ENCODE measurements around the gene TECR.
A peak's percentile ranks its signal among the peaks of the same experiment; 100 is the strongest.
"Not testable (repeated sequence)": the region's sequence is repeated elsewhere in the genome, so short reads cannot be mapped to it uniquely, and the experiment has no call there.

The TECR gene, protein sequence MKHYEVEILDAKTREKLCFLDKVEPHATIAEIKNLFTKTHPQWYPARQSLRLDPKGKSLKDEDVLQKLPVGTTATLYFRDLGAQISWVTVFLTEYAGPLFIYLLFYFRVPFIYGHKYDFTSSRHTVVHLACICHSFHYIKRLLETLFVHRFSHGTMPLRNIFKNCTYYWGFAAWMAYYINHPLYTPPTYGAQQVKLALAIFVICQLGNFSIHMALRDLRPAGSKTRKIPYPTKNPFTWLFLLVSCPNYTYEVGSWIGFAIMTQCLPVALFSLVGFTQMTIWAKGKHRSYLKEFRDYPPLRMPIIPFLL

GRCh38 chr19:14529254-14530004 is at the start of gene TECR:
TSS of gene TECR (plus strand) at chr19:14529594. CDS start at chr19:14529697, 103 bp downstream.
- DNase-seq (ENCODE audit: low read depth in 2 of 2), result peak; percentile 100

DNA sequence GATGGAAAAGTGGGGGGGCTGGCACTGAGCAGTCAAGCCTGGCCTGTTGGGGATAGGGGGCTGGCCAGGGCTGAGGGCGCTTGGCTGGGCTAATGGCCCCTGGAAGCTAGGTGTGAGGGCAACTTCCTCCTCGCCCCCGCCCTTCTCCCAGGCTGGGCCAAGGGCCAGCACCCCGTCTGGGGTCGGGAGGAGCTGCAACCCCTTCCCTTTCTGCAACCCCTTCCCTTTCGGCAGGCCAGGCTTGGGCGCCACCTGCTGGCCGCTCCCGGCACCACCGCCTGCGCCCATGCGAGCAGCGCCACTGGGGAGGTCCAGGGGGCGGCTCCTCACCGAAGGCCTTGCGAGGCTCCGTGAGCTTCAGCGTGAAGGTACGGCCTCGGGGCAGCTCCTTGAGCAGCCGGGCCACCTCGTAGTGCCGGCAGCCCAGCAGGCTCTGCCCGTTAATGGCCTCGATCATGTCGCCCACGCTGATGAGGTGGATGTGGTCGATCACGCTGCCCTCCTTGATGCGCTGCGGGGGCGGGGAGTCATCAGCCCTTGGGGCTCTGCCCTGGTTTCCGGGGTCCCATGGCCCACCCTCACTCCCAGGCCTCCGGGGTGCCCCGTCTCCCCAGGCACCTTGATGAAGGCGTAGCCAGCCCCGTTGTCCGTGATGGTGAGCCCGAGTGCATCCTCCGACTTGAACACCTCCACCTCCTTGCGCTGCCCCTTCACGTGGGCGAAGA is 49.3 kb upstream of the TECR start:
- peak; percentile 42 to 54 for DNase-seq (ENCODE audit: low read depth in 2 of 2)

GRCh38 chr19:14480700-14481079 is 48.7 kb upstream of the TECR start:
- no peak for DNase-seq (ENCODE audit: low read depth in 2 of 2)

DNA sequence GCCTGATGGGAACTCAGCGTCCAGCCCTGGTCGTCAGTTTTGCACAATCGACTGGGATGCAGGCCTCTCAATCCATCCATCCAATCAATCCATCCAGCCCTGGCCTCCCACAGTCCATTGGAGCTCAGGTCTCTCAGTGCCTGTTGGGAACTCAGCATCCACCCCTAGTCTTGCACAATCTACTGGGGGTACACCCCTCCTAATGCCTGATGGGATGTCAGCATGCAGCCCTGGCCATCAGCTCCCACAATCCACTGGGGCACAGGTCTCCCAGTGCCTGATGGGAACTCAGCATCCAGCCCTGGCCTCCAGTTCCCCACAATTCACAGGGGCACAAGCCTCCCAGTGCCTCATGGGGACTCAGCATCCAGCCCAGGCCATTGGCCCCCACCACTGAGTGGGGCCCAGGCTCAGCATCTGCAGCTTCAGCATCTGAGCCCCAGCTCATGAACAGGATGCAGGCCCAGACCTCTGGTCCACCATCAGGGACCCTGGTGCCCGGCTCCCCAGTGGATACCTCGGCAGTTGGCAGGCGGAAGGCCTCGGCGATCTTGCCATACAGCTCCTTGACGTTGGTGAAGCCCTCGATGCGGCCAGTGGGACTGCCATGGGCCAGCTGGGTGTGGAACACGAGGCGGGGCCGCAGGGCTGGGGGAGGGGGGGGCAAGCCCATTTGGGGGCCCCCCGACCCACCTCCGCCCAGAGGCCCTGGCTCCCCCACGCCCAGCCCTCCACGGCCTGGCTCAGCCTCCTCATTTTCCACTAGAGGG is 47.0 kb upstream of the TECR start:
- no peak for DNase-seq (ENCODE audit: low read depth in 2 of 2)

DNA sequence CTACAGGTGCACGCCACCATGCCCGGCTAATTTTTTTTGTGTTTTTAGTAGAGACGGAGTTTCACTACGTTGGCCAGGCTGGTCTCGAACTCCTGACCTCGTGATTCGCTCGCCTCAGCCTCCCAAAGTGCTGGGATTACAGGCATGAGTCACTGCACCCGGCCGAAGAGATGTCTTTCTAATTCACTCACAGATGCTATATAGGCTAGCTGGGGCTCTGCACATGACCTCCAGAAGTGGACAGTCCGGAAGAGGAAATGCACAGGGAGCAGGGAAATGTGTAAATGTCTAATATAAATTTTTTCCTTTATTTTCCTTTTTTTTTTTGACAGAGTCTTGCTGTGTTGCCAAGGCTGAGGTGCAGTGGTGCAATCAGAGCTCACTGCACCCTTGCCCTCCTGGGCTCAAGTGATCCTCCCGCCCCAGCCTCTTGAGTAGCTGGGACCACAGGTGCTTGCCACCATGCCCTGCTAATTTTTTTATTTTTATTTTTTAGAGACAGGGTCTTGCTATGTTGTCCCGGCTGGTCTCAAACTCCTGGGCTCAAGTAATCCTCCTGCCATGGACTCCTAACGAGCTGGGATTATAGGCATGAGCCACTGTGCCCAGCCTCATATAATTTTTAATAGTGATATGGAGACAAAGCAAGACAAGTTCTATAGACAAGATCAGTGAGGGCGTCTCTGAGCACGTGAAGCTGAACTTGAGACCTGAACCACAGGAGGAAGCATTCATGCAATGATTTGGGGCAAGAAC is 41.8 kb upstream of the TECR start:
- no peak for DNase-seq (ENCODE audit: low read depth in 2 of 2)

GRCh38 chr19:14492756-14493337 is 36.5 kb upstream of the TECR start:
- no peak for DNase-seq (ENCODE audit: low read depth in 2 of 2)

GRCh38 chr19:14494411-14494810 is 35.0 kb upstream of the TECR start:
- DNase-seq (ENCODE audit: low read depth in 2 of 2), result no peak

DNA sequence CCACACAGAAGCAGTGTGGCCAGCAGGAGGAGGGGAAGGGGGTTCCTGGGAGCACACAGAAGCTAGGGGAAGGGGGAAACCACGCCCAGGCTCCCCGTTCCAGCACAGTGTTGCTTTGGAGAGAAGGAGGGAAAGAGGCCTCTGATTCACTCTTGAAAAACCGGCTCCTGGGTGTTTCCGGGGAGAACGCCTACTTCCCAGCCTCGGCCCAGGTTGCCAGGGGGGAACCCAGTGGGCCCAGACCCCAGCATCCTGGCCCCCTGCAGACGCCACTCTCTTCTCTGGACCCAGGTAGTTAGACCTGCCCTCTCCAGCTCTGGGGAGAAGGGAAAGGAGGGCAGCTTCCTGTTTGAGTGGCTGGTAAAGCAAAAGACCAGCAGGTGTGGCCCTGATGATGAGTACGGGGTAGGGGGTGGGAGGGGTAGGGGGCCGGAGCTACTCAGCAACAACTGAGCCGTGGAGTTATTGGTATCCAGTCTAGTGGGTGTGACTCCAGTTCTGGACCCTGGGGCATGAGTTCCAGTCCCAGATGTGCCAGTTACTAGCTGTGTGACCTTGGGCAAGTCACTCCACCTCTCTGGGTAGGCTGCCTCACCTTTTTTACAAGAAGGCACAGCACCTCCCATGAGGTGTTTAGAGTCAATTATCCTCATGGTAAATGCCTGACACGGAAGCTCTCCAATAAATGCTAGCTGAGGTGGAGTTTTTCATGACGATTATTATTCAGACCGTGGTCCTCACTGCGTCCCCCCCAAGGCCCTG is 34.3 kb upstream of the TECR start:
- DNase-seq (ENCODE audit: low read depth in 2 of 2), result no peak

GRCh38 chr19:14495672-14496028 is 33.7 kb upstream of the TECR start:
- no peak for DNase-seq (ENCODE audit: low read depth in 2 of 2)

GRCh38 chr19:14496029-14496833 is 33.2 kb upstream of the TECR start, which contains the start of gene GIPC1:
TSS of gene GIPC1 (minus strand) at chr19:14496127. CDS start at chr19:14482976, 13,151 bp downstream.
- DNase-seq (ENCODE audit: low read depth in 2 of 2), result peak; percentile 64 to 77

GRCh38 chr19:14496834-14497227 is 32.6 kb upstream of the TECR start:
- no peak for DNase-seq (ENCODE audit: low read depth in 2 of 2)

GRCh38 chr19:14497228-14497921 is 32.0 kb upstream of the TECR start:
- no peak for DNase-seq (ENCODE audit: low read depth in 2 of 2)

GRCh38 chr19:14502334-14503092 is 26.9 kb upstream of the TECR start:
- DNase-seq (ENCODE audit: low read depth in 2 of 2), result no peak

GRCh38 chr19:14503285-14503684 is 26.1 kb upstream of the TECR start:
- no peak for DNase-seq (ENCODE audit: low read depth in 2 of 2)

GRCh38 chr19:14504575-14504974 is 24.8 kb upstream of the TECR start:
- DNase-seq (ENCODE audit: low read depth in 2 of 2), result not testable (repeated sequence)

DNA sequence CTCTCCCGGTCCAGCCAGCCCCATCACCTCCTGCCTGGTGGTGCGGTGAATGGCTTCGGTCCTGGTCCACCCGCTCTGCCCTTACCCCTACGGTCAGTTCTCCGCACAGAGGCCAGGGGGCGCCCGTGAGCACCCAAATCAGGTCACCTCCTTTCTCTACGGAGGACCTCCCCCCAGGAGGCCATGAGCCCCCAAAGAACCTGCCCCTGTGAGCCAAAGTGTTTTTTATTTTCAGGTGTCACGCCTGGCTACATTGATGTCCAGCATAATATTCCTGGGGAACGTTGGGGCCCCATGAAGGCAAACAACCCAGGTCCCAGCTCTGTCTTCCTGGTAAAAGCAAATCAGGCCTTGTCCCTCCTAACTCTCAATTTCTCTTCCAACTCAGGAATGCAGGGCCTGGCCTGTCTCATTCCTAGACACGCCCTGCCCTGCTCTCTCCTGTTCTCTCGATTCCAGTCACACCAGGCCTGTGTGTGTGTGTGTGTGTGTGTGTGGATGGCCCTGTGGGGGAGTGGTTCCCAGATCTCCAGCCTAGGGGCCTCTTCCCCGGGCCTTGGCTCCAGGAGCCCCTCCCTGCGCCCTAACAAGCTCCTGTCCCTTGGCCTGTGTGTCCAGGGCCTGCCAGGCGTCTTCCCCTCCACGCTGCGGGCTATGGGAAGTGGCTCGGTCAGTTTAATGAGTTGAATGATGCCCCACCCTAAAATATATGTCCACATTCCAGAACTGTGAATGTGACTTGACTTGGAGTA is 23.7 kb upstream of the TECR start:
- DNase-seq (ENCODE audit: low read depth in 2 of 2), result peak; percentile 59

Data from stimulated activated CD8-positive, alpha-beta memory T cell treated with anti-CD3 and anti-CD28 coated beads, Interleukin-15, amount 100 ng/mL, for 48 hours (primary cell).